MM.1S (cell line): ENCODE data around the gene PREB.

Experiments used
- CTCF ChIP-seq: fragments of 300-600 bp; sonication (generic); IDR thresholded peaks from 2 replicates; pipeline ENCODE4 v1.5.1; 2016; ENCODE audit warnings: antibody characterized with exemption, low read length, mixed read lengths
- EZH2 ChIP-seq: fragments of 300-600 bp; sonication (generic); optimal IDR thresholded peaks from 2 replicates; pipeline ENCODE3; 2017; ENCODE audit warnings: low read depth, mild to moderate bottlenecking, antibody characterized with exemption, low read length, mixed read lengths

- no peak for TF ChIP-seq EZH2
- no peak for TF ChIP-seq CTCF
These were observed 50.8 kb downstream of the PREB start for GRCh38 chr2:27083410-27084296.
